Left lung (tissue), 10 donors: Measurements from ENCODE around the gene GATA5. TPM values are rescaled to one million over a fixed set of nuclear protein-coding genes. Genes with fewer than 3 reads are reported as not detected.
A peak's percentile ranks its signal among the peaks of the same experiment; 100 is the strongest.

Source experiments
- ATAC-seq: fragments of 200-7000 bp; cut with Tn5 transposase; one replicate; pipeline ENCODE4 v1.9.1; 2020; ENCODE audit warnings: moderate library complexity
- DNase-seq, 4 donors: peaks; one replicate each; pipeline ENCODE4 v3.0.0-alpha.2; 2013 to 2020
- H3K27ac ChIP-seq, 2 donors: fragments of 200-600 bp; sonication (generic) in 1 of 2; one replicate each; pipeline versions ENCODE4 v1.5.0 to v1.8.0; 2020 to 2021
- H3K27me3 ChIP-seq, 2 donors: fragments of 200-600 bp; sonication (generic) in 1 of 2; one replicate each; pipeline versions ENCODE4 v1.5.0 to v1.8.0; 2020 to 2021
- H3K36me3 ChIP-seq, 2 donors: fragments of 200-600 bp; sonication (generic) in 1 of 2; one replicate each; pipeline versions ENCODE4 v1.5.0 to v1.8.0; 2020 to 2021
- H3K4me1 ChIP-seq, 2 donors: fragments of 200-600 bp; one replicate each; pipeline ENCODE4 v1.8.0; 2021
- H3K4me3 ChIP-seq, 2 donors: fragments of 200-600 bp; sonication (generic) in 1 of 2; one replicate each; pipeline versions ENCODE4 v1.5.0 to v1.8.0; 2020 to 2021; ENCODE audit warnings: mild to moderate bottlenecking in 1 of 2
- H3K9me3 ChIP-seq, 2 donors: fragments of 200-600 bp; sonication (generic) in 1 of 2; one replicate each; pipeline versions ENCODE4 v1.5.0 to v1.8.0; 2020 to 2021
- CTCF ChIP-seq, 2 donors: fragments of 200-600 bp; sonication (generic) in 1 of 2; IDR thresholded peaks; one replicate each; pipeline versions ENCODE4 v1.5.0 to v1.8.0; 2021; ENCODE audit warnings: antibody characterized with exemption in 2 of 2
- intact Hi-C, 2 donors: fragments of 100-400 bp; cut with DNase I; formaldehyde crosslinking; loops; one replicate each; pipeline versions ENCODE4 v1.11.2 to v1.14.2; 2022
- polyA plus RNA-seq, 6 donors: library from polyadenylated mRNA; unstranded; fragments of 120-200 nt; gene quantifications; one replicate each; pipeline ENCODE4 v1.2.1, GENCODE V29; 2013; ENCODE audit not compliant: insufficient read length in 6 of 6
- total RNA-seq, 2 donors: library from RNA; stranded (reverse); fragmentation: NEBNext Ultra II Directional; extraction: Animal tissue kit (Norgen Biotek cat#: 25700); gene quantifications; one replicate each; pipeline ENCODE4 v1.2.1, GENCODE V29; 2021
- donor health status: DM: no; HTN: yes; CAD: no.
- donor health status: DM: no; HTN: no; CAD: no.

GATA5 gene
- total and polyA plus RNA-seq, 8 donors = 0.84 to 45.8 (median 30.9) TPM

GRCh38 chr20:62441987-62442539 is 33.7 kb downstream of the GATA5 start:
- no peaks in the 10 kb centered on the region for H3K36me3 ChIP-seq
- DNase-seq (no peak), ATAC-seq (no peak)
- H3K27me3 ChIP-seq = peaks cover 0 to 41% of the 10 kb centered on the region in 2 donors
- H3K4me3 ChIP-seq = no peak overlapping the region
- no peak overlapping the region for H3K27ac ChIP-seq
- H3K9me3 ChIP-seq = no peaks in the 10 kb centered on the region
- TF ChIP-seq CTCF (IDR thresholded peaks at IDR 0.05) = no peak
- intact Hi-C loops = no loop called here
- H3K4me1 ChIP-seq = no peaks in the 10 kb centered on the region

- DNase-seq (no peak), ATAC-seq (no peak)
- Histone ChIP-seq H3K4me1 (no peaks in the 10 kb centered on the region), H3K9me3 (no peaks in the 10 kb centered on the region), H3K27ac (no peak overlapping the region), H3K27me3 (peaks cover 0 to 56% of the 10 kb centered on the region in 2 donors), H3K36me3 (no peaks in the 10 kb centered on the region), H3K4me3 (no peak overlapping the region)
- no peak for TF ChIP-seq CTCF (IDR thresholded peaks at IDR 0.05)
- intact Hi-C loops = no loop called here
Observed at GRCh38 chr20:62439218-62439617, 36.6 kb downstream of the GATA5 start.

- no peaks in the 10 kb centered on the region for H3K9me3 ChIP-seq
- DNase-seq (no peak), ATAC-seq (no peak)
- no peaks in the 10 kb centered on the region for H3K4me1 ChIP-seq
- intact Hi-C loops = no loop called here
- no peak for TF ChIP-seq CTCF (IDR thresholded peaks at IDR 0.05)
- no peaks in the 10 kb centered on the region for H3K36me3 ChIP-seq
- no peak overlapping the region for H3K4me3 ChIP-seq
- H3K27ac ChIP-seq = no peak overlapping the region
- H3K27me3 ChIP-seq = peaks cover 0 to 65% of the 10 kb centered on the region in 2 donors
Observed at GRCh38 chr20:62437927-62438326, 37.9 kb downstream of the GATA5 start.

- Histone ChIP-seq H3K27me3 (peaks cover 0 to 65% of the 10 kb centered on the region in 2 donors), H3K27ac (no peak overlapping the region), H3K9me3 (no peaks in the 10 kb centered on the region), H3K36me3 (no peaks in the 10 kb centered on the region), H3K4me1 (no peaks in the 10 kb centered on the region), H3K4me3 (no peak overlapping the region)
- no peak for TF ChIP-seq CTCF (IDR thresholded peaks at IDR 0.05)
- intact Hi-C loops = no loop called here
- ATAC-seq (no peak), DNase-seq (peak in 2 of 4 donors; percentile 73 to 74)
Observed at GRCh38 chr20:62437496-62437895, 38.3 kb downstream of the GATA5 start.

- H3K36me3 ChIP-seq = no peaks in the 10 kb centered on the region
- intact Hi-C loops = no loop called here
- peaks cover 0 to 67% of the 10 kb centered on the region in 2 donors for H3K27me3 ChIP-seq
- H3K27ac ChIP-seq = no peak overlapping the region
- ATAC-seq (no peak), DNase-seq (no peak)
- no peak overlapping the region for H3K4me3 ChIP-seq
- no peaks in the 10 kb centered on the region for H3K9me3 ChIP-seq
- H3K4me1 ChIP-seq = no peaks in the 10 kb centered on the region
- no peak for TF ChIP-seq CTCF (IDR thresholded peaks at IDR 0.05)
Observed at GRCh38 chr20:62436692-62437091, 39.1 kb downstream of the GATA5 start.
